ENCODE results near the gene GABRD.

GABRD gene

DNA sequence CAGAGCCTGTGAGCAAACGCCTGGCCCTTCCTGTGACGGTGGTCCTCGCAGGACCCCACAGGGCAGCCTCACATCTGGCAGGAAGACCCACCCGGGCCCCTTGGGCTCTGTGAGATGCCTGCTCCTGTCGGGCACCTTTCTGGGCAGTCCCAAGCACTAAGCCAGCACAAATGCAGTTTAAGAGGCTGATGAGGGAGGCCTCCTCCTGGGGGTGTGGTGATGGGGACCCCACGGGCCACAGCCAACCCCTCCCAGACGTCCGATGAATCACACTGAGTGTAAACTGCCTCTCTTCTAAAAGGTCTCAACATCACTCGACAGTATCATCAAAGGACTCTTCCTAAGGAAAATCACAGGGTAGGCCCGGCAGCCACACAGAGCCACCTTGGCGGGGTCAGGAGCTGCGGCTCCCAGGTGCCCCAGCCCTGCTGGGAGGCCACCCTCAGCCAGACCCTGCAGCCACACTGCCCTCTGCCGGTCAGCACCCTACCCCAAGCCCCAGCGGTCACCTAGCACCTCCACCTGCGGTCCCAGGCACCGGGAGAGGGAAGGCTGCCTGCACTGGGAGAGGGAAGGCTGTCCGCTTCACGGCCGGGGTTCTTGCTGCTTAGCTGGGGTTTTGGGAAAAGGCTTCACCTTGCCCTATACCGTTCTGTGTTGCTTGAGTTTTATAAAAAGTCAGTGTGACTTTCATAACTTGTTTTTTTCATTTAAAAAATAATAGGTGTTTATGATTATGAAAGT, 27.2 kb downstream of the GABRD start:
- Histone ChIP-seq H3K36me3 (ENCODE audit: control insufficient read depth, insufficient read depth, low read length) (no peaks in the 10 kb centered on the region), H3K9me3 (ENCODE audit: control insufficient read depth, insufficient read depth, low read length) (no peaks in the 10 kb centered on the region), H3K9ac (ENCODE audit: low read depth, low read length) (no peak overlapping the region), H3K4me3 (ENCODE audit: low read depth, low read length) (no peak overlapping the region), H3K27me3 (ENCODE audit: control insufficient read depth, insufficient read depth, low read length) (no peaks in the 10 kb centered on the region), H3K4me1 (ENCODE audit: control insufficient read depth, insufficient read depth, low read length) (peaks cover 6% of the 10 kb centered on the region)

- Histone ChIP-seq H3K4me3 (ENCODE audit: low read depth, low read length) (peak overlapping the region; percentile 26), H3K4me1 (ENCODE audit: control insufficient read depth, insufficient read depth, low read length) (peaks cover 6% of the 10 kb centered on the region), H3K9ac (ENCODE audit: low read depth, low read length) (no peak overlapping the region), H3K9me3 (ENCODE audit: control insufficient read depth, insufficient read depth, low read length) (no peaks in the 10 kb centered on the region), H3K36me3 (ENCODE audit: control insufficient read depth, insufficient read depth, low read length) (no peaks in the 10 kb centered on the region), H3K27me3 (ENCODE audit: control insufficient read depth, insufficient read depth, low read length) (no peaks in the 10 kb centered on the region)
Observed at GRCh38 chr1:2046953-2047748, 28.0 kb downstream of the GABRD start.

DNA sequence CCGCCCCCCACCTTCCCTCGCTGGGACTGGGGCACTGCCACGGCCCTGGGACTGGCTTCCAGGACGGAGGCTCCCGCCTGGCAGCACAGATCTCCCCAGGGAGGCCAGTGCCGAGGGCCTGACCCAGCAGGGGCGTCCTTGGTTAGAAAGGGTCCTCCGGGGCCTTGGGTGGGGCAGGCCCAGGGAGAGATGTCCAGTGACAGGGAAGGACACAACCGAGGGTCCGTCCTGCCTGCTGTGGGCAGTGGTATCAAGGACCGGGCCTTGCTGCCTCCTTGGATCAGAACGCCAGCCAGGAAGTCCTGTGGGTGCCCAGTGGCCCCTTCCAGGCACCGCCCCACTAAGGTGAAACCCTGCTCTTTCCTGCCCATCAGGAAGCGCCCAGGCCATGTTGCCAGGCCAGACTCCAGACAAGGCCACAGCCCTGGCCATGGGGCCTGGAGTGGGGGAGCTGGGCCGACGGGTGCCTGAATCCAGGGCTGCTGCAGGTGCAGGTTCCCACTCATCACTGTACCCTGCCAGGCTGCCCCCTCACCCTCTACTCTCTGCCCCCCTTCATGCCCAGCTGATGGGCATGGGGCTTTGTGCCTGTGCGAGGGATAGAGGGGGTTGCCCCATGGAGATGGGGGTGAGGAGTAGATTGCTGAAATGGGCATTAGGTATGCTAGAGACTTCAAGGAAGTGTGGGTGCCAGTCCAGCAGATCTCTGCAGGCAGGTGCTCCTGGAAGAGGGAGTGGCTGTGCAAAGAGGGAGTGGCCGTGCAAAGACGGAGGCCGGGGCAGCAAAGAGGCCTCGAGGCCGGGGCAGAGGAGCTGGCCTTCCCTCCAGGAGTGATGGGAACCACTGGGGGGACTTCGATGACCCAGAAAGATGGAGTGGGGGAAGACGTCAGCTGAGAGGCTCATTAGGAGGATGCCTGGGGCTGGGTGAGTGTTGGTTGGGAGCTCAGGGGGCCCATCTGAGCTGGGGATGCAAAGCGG, 28.9 kb downstream of the GABRD start:
- Histone ChIP-seq H3K4me3 (ENCODE audit: low read depth, low read length) (no peak overlapping the region), H3K9ac (ENCODE audit: low read depth, low read length) (no peak overlapping the region), H3K27me3 (ENCODE audit: control insufficient read depth, insufficient read depth, low read length) (no peaks in the 10 kb centered on the region), H3K36me3 (ENCODE audit: control insufficient read depth, insufficient read depth, low read length) (no peaks in the 10 kb centered on the region), H3K4me1 (ENCODE audit: control insufficient read depth, insufficient read depth, low read length) (peaks cover 6% of the 10 kb centered on the region), H3K9me3 (ENCODE audit: control insufficient read depth, insufficient read depth, low read length) (no peaks in the 10 kb centered on the region)

DNA sequence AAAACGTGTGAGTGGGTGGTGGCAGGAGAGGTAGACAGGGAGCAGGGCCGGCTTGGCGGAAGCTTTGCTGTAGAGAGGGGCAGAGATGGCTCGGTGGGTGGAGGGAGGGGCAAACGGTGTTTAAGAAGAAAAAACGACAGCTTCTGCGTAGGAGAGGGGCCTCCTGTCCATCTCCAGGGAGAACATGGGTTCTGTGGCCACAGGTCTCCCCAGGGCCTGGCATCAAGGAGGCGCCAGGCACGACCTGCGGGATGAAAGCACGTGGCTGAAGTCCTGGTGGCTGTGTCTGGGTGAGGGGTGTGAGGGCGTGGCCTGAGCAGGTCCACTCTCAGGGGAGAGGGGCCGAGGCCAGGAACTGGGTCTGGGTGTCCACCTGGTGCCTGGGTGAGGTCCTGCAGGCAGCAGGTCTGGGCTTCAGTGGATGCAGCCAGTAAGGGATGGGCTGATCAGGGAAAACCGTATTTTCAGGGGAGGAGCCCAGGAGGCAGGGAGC, 30.1 kb downstream of the GABRD start:
- Histone ChIP-seq H3K9ac (ENCODE audit: low read depth, low read length) (no peak overlapping the region), H3K36me3 (ENCODE audit: control insufficient read depth, insufficient read depth, low read length) (no peaks in the 10 kb centered on the region), H3K4me3 (ENCODE audit: low read depth, low read length) (peak overlapping the region; percentile 67), H3K9me3 (ENCODE audit: control insufficient read depth, insufficient read depth, low read length) (no peaks in the 10 kb centered on the region), H3K4me1 (ENCODE audit: control insufficient read depth, insufficient read depth, low read length) (peaks cover 6% of the 10 kb centered on the region), H3K27me3 (ENCODE audit: control insufficient read depth, insufficient read depth, low read length) (no peaks in the 10 kb centered on the region)

- Histone ChIP-seq H3K36me3 (ENCODE audit: control insufficient read depth, insufficient read depth, low read length) (no peaks in the 10 kb centered on the region), H3K27me3 (ENCODE audit: control insufficient read depth, insufficient read depth, low read length) (no peaks in the 10 kb centered on the region), H3K4me1 (ENCODE audit: control insufficient read depth, insufficient read depth, low read length) (peaks cover 6% of the 10 kb centered on the region), H3K9ac (ENCODE audit: low read depth, low read length) (peak within 1 kb of the TSS; percentile 77), H3K4me3 (ENCODE audit: low read depth, low read length) (peak within 1 kb of the TSS; percentile 67), H3K9me3 (ENCODE audit: control insufficient read depth, insufficient read depth, low read length) (no peaks in the 10 kb centered on the region)
Observed at GRCh38 chr1:2049718-2050431, 30.7 kb downstream of the GABRD start, which contains the start of gene PRKCZ. TSS of gene PRKCZ (plus strand) at chr1:2050411. CDS start at chr1:2050631, 220 bp downstream.

DNA sequence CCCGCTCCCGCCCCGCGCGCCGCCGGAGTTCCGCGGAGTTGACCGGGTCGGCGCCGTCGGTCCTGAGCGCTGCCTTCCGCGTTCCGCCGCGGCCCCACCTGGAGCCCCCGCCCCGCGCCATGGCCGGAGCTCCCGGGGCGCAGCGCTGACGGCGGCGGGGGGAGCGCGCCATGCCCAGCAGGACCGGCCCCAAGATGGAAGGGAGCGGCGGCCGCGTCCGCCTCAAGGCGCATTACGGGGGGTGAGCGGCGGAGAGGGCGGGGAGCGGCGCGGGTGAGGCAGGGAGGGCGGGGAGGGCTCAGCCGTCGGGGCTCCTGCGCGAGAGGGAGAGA, 31.3 kb downstream of the GABRD start:
- Histone ChIP-seq H3K27me3 (ENCODE audit: control insufficient read depth, insufficient read depth, low read length) (no peaks in the 10 kb centered on the region), H3K36me3 (ENCODE audit: control insufficient read depth, insufficient read depth, low read length) (peaks cover 2% of the 10 kb centered on the region), H3K9me3 (ENCODE audit: control insufficient read depth, insufficient read depth, low read length) (no peaks in the 10 kb centered on the region), H3K9ac (ENCODE audit: low read depth, low read length) (no peak overlapping the region), H3K4me3 (ENCODE audit: low read depth, low read length) (peak overlapping the region; percentile 62), H3K4me1 (ENCODE audit: control insufficient read depth, insufficient read depth, low read length) (peaks cover 6% of the 10 kb centered on the region)

DNA sequence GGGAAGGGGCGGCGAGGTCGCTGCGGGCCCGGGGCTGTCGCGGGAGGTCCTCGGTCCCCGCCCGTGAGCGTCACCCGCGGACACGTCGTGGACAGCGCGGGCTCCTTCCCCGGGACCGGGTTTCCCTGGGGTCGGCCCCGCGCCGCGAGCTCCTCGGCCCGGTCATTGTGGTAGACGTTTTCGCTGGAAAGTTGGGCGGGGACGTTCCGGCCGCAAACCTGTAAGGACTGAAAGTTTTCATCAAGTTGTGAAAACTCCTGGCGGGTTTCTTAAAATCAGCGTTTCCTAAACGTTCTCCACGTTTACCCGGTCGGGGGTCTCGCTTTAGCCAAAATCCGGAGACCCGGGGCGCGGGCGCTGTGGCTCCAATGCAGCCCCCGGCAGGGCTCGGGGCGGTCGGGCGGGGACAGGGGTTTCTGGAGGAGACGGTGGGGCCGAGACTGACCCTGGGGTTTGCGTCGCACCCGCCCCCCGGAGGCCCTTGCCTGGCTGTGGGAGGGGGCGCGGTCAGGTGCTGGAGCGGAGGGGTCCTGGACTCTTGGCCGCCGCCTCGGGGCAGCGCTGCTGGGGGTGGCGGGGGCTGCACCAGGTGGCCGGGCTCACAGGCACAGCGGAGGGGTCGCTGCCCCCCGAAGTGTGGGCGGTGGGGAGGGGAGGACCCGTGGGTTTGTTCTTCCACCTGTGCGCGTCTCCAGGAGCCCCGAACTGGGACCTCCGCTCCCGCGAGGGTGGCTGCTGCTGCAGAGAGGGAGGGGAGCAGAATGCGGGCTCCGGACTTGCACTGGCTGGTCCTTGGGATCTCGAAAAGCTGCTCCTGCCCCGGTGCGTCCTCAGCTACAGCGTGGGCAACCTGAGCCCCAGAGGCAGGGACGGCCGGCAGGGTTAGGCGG, 31.9 kb downstream of the GABRD start:
- H3K27me3 ChIP-seq (ENCODE audit: control insufficient read depth, insufficient read depth, low read length), result no peaks in the 10 kb centered on the region
- peaks cover 7% of the 10 kb centered on the region for H3K36me3 ChIP-seq (ENCODE audit: control insufficient read depth, insufficient read depth, low read length)
- peak overlapping the region; percentile 62 for H3K4me3 ChIP-seq (ENCODE audit: low read depth, low read length)
- no peaks in the 10 kb centered on the region for H3K9me3 ChIP-seq (ENCODE audit: control insufficient read depth, insufficient read depth, low read length)
- peaks cover 6% of the 10 kb centered on the region for H3K4me1 ChIP-seq (ENCODE audit: control insufficient read depth, insufficient read depth, low read length)
- H3K9ac ChIP-seq (ENCODE audit: low read depth, low read length), result no peak overlapping the region

DNA sequence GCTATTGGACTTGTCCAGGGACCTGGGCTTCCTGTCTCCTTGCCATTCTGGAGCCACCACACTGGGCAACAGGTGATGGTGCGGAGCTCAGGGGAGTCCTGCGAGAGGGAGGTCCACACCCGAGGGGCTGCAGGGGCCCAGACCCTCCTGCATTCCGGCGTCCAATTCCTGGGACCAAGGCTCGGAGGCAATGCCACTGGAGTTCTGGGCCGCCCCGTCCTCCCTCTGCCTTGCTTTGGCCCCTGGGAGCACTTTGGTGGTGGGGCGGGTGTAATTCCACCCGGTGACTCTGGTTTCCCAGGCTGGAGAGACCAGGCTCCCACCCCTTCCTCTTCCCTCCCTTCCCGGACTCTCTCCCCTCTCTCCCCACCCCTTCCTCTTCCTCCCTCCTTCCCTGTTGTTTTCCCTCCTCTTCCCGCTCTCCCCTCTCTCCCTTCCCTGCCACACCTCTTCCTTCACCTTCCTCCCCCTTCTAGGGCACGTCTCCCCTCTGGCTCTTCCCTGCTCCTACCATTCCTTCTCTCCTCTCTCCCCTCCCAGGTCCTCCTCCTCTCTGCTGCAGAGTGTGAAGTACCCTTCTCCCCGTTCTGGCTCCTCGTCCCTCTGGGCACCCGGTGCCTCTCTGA, 33.0 kb downstream of the GABRD start:
- peak overlapping the region; percentile 62 for H3K4me3 ChIP-seq (ENCODE audit: low read depth, low read length)
- H3K4me1 ChIP-seq (ENCODE audit: control insufficient read depth, insufficient read depth, low read length), result peaks cover 5% of the 10 kb centered on the region
- peaks cover 13% of the 10 kb centered on the region for H3K36me3 ChIP-seq (ENCODE audit: control insufficient read depth, insufficient read depth, low read length)
- H3K9ac ChIP-seq (ENCODE audit: low read depth, low read length), result no peak overlapping the region
- H3K27me3 ChIP-seq (ENCODE audit: control insufficient read depth, insufficient read depth, low read length), result no peaks in the 10 kb centered on the region
- no peaks in the 10 kb centered on the region for H3K9me3 ChIP-seq (ENCODE audit: control insufficient read depth, insufficient read depth, low read length)

DNA sequence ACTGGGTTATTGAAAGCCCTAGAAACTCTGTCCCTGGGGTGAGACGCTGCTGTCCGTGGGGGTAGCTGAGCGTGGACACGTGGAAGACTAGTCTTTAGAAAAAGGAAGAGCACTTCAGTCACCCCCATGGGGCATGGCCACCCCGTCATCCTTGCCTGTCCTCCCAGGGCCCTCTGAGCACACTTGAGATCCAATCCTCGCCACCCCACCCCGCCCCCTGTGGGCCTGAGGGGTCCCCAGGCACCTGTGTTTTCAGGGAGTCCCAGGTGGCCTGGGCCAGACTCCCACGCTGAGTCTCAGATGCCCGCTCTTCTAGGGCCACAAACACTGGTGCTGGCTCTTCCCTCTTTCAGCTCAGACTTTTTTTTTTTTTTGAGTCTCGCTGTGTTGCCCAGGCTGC, 33.6 kb downstream of the GABRD start:
- no peak overlapping the region for H3K9ac ChIP-seq (ENCODE audit: low read depth, low read length)
- H3K4me1 ChIP-seq (ENCODE audit: control insufficient read depth, insufficient read depth, low read length), result peaks cover 4% of the 10 kb centered on the region
- peaks cover 13% of the 10 kb centered on the region for H3K36me3 ChIP-seq (ENCODE audit: control insufficient read depth, insufficient read depth, low read length)
- no peak overlapping the region for H3K4me3 ChIP-seq (ENCODE audit: low read depth, low read length)
- no peaks in the 10 kb centered on the region for H3K27me3 ChIP-seq (ENCODE audit: control insufficient read depth, insufficient read depth, low read length)
- H3K9me3 ChIP-seq (ENCODE audit: control insufficient read depth, insufficient read depth, low read length), result no peaks in the 10 kb centered on the region

DNA sequence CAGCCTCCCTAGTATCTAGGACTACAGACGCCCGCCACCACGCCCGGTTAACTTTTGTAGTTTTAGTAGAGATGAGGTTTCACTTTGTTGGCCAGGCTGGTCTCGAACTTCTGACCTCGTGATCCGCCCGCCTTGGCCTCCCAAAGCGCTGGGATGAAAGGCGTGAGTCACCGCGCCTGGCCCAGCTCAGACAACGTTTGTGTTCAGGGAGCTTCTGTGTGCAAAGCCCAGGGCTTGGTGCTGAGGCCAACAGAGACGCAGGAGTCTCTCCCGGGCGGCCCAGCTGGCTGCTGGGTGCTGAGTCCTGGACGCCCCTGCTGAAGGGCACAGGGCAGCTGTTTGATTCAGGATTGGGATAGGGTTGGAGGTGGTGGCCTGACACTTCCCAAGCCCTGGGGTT, 34.1 kb downstream of the GABRD start:
- H3K27me3 ChIP-seq (ENCODE audit: control insufficient read depth, insufficient read depth, low read length), result no peaks in the 10 kb centered on the region
- H3K36me3 ChIP-seq (ENCODE audit: control insufficient read depth, insufficient read depth, low read length), result peaks cover 13% of the 10 kb centered on the region
- H3K9me3 ChIP-seq (ENCODE audit: control insufficient read depth, insufficient read depth, low read length), result no peaks in the 10 kb centered on the region
- H3K4me3 ChIP-seq (ENCODE audit: low read depth, low read length), result no peak overlapping the region
- peaks cover 4% of the 10 kb centered on the region for H3K4me1 ChIP-seq (ENCODE audit: control insufficient read depth, insufficient read depth, low read length)
- H3K9ac ChIP-seq (ENCODE audit: low read depth, low read length), result no peak overlapping the region

Measured in iPS-15b (cell line).